HK-2 (cell line): ENCODE measurements around the gene RND2.

Experiments
- DNase-seq: peaks from one replicate; pipeline ENCODE4 v3.0.0-alpha.2; 2018; ENCODE audit not compliant: unreplicated experiment

Gene RND2

GRCh38 chr17:43006639-43007551 lies 18.1 kb upstream of the RND2 start, which contains the start of gene IFI35:
Gene IFI35, plus strand, starts transcription at chr17:43006784. Its CDS starts 164 bp downstream, at chr17:43006948.
- DNase-seq: peak; percentile 82

DNA sequence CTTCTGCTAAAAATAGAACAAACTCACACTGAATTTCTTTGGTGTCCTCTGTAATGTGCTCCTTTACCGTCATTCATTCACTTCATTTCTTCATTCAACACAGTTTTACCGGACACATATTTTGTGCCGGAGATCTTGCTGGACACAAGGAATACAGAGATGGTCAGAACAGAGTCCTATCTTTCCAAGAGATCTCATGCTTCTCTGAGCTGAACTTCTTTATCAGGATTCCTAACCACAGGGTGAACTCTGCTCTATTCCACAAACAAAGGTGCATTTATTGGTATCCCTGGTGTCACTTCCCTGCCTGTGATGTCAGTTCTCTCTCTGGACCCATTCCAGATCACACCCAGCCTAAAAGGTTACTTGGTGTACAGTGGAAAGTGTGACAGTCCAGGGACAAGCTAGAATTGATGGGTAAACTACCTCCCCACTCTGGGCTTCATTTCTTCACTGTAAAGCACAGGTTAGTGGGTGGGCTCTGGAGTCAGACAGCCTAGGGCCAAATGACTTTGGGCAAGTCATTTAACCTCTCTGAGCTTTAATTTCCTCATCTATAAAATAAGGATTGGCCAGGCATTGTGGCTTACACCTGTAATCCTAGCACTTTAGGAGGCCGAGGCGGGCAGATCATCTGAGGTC lies 14.2 kb upstream of the RND2 start:
- DNase-seq: no peak

DNA sequence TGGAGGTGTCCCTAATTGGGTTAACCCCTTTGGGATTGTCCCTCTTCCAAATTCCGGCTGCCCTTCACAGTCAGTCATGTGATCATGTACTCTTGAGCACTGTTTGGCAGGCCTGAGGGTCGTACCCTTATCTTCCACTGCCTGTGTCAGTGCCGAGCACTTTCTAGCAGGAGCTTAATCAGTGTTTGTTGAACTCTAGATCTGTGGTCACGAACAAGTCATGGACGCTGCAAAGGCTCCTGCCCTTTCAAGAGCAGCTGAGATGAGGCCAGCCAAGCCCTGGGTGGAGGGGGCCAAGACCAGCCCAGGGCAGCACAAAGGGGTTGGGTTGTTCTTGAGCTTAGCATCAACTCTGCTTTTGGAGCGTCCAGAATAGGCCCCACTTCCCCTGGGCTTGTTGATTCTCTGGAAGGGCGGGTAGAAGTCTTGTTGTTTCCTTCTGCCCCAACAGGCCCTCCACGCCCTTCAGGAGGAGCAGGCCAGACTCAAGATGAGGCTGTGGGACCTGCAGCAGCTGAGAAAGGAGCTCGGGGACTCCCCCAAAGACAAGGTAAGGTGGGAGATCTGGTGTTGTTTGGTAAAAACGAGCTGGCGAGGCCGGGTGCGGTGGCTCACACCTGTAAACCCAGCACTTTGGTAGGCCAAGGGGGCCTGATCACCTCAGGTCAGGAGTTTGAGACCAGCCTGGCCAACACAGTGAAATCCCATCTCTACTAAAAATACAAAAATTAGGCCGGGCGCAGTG lies 13.1 kb upstream of the RND2 start:
- no peak for DNase-seq

DNA sequence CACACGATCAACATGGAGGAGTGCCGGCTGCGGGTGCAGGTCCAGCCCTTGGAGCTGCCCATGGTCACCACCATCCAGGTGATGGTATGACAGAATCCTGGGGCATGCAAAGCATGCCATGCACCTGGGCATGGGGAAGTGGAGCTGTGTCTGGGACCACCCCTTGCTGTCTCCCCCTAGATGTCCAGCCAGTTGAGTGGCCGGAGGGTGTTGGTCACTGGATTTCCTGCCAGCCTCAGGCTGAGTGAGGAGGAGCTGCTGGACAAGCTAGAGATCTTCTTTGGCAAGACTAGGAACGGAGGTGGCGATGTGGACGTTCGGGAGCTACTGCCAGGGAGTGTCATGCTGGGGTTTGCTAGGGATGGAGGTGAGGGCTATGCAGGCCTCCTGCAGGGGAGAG lies 11.7 kb upstream of the RND2 start:
- DNase-seq: no peak

- DNase-seq: no peak
Measured at GRCh38 chr17:43014020-43014648, 10.9 kb upstream of the RND2 start.

DNA sequence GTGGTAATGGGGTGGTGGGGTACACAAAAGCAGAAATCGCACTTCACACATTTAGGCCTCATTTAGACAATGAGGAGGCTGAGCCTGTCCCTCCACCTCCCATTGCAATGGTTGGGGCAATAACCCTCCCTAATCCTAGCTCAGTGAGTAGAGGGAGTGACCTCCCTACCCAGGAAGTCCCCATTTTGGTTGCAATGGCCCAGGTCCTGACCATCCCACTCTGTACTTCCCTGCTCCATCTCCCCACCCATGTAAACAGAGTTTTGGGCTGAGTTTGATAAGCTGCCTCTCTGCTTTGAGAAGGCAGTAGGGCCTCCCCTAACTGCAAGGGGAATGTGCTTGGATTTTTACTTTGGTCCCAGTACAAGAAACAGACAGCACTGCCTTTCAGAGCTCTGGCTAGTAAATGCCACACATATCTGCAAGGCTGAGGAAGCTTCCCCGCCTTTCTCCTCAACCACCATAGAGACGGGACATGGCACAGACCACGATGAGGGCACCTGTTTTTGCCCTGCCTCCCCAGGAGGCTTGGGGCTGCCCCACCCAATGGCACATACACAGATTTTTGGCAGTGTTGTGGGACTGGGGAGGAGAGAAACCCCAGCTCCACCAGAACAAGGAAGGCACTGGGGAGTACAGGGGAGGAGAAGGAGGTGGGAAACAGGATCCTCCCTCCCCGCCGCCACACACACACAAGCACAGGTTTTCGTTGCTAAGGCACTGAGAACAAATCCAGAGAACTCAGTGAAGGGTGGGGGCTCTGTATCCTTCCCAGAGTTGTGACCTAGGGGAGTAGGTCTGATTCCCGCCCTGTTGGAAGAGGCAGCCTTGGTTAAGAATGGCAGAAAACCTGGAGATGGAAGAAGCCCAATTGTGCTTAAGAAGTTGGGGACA lies 10.1 kb upstream of the RND2 start:
- no peak for DNase-seq

GRCh38 chr17:43015579-43015978 lies 9.5 kb upstream of the RND2 start:
- DNase-seq: no peak

- no peak for DNase-seq
Measured at GRCh38 chr17:43016216-43016615, 8.8 kb upstream of the RND2 start.

DNA sequence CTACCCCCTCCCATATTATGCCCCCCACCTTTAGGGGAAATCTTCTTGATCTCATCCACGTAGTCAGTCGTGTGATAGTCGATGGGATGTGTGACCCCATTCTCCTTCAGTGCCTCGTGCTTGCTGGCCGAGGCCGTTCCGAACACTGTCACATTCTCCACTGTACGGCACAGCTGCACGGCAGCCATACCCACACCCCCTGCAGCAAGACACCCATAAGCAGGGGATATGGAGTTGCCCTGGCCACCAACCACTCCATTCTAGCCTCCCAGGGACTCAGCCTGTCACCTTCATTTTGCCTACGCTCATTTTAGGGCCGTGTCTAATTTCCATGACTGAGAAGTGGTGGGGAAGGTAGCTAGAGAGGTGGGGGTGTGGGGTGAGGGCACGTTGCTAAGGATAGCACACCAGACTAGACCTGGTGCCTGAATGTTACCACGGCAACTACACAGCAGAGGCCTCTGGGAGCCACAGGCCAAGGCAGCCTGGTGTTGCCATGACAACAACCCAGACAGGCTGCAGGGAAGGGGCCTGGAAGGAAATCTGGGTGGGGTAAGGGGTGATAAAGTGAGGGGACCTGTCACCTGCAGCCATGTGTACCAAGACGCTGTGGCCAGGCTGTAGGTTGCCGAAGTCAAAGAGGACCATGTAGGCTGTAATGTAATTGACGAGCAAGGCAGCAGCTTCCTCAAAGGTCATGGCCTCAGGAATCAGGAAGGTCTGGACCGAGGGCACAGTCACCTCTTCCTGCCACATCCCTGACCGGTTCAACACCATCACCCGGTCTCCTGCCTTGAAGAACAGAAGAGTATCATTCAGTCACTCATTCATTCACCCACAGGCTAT lies 6.8 kb upstream of the RND2 start:
- no peak for DNase-seq

- no peak for DNase-seq
Measured at GRCh38 chr17:43018932-43019331, 6.1 kb upstream of the RND2 start.

GRCh38 chr17:43019418-43019817 lies 5.6 kb upstream of the RND2 start:
- no peak for DNase-seq

DNA sequence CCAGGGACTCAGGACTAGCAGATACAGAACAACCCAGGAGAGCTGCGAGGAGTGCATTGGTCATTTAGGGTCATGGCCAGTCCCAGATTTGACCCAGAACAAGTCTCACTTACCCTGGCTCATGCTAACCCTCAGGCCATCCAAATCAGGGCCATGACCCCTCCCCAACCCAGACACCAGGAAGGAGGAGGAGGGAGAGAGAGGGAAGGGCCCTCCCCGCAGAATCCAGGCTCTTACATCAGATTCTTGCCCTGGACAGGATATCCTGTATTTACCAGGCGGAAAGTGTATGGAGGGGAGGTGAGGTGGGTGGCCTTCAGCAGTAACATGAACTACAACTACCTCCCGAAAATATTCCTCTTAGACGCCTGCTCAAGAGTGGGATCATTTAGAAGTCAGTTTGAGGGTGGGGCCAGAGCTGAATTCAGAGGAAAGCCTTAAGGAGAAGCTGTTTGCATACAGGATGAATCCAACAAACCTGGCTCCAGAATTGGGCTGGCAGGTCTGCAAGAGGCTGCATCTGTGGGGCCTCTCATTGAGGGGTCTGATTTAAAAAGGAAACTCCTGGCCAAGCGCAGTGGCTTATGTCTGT lies 4.9 kb upstream of the RND2 start:
- no peak for DNase-seq

- DNase-seq: peak; percentile 81
Measured at GRCh38 chr17:43020789-43021740, 4.0 kb upstream of the RND2 start.

GRCh38 chr17:43021741-43022512 lies 3.1 kb upstream of the RND2 start, which contains the start of gene VAT1:
Gene VAT1, minus strand, starts transcription at chr17:43022385. Its CDS starts 63 bp downstream, at chr17:43022322.
- peak; percentile 76 for DNase-seq

- DNase-seq: no peak
Measured at GRCh38 chr17:43025290-43025657, 243 bp downstream of the RND2 start.

GRCh38 chr17:43025766-43026537 lies 921 bp downstream of the RND2 start:
- no peak for DNase-seq

GRCh38 chr17:43026595-43026994 lies 1.6 kb downstream of the RND2 start:
- DNase-seq: no peak
